ENCODE results near the gene SEC31B.

DNA sequence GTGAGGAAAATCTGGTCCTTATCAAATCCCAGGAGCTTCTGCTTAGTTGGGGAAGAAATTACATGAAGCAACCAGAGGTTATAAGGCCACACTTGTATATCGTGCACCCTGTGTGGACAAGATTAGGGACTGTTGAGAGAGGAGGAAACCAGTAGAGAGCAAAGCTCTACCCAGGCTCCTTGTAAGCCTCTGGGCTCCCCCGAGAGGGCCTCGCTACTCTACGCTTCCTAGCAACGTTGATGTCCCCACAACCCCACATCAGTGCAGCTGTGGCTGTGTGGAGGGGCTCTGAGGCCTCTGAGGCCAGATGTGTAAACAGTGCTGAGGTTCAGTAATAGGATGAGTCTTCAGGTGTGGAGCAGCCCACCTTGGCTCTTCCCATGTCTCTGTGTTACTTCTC lies 32.1 kb upstream of the SEC31B start:
- no peak for TF ChIP-seq CTCF (IDR thresholded peaks at IDR 0.05)
- TF ChIP-seq EZH2 (IDR thresholded peaks at IDR 0.05): no peak
- TF ChIP-seq EZH2phosphoT487 (IDR thresholded peaks at IDR 0.05): no peak

Measured in neural progenitor cell (in vitro differentiated cells).